B cell (primary cell): ENCODE measurements around the gene CBARP. TPM values are rescaled to one million over a fixed set of nuclear protein-coding genes. Genes with fewer than 3 reads are reported as not detected.

Experiments
- ATAC-seq: fragments of 200-7000 bp; cut with Tn5 transposase; one replicate; pipeline ENCODE4 v1.10.0; 2021; ENCODE audit warnings: low read depth, mild to moderate bottlenecking, moderate number of reproducible peaks, moderate library complexity
- CTCF ChIA-PET: fragments of 350-600 bp; sonication (Branson Sonifier 250); formaldehyde crosslinking; loops from one replicate; lab custom pipeline; 2021; ENCODE audit warnings: antibody characterized with exemption, inconsistent platforms; lab: Charles Lee
- POLR2A ChIA-PET: fragments of 350-600 bp; sonication (Branson Sonifier 250); formaldehyde crosslinking; loops from one replicate; lab custom pipeline; 2021; ENCODE audit warnings: antibody characterized with exemption; lab: Charles Lee
- DNase-seq: peaks from one replicate; pipeline ENCODE4 v3.0.0; 2013
- H2AFZ ChIP-seq: 2 replicates; pipeline ENCODE4 v1.6.1; 2012; ENCODE audit warnings: mild to moderate bottlenecking, low read depth, low read length; ENCODE audit not compliant: insufficient read depth, poor library complexity, severe bottlenecking
- H3K27ac ChIP-seq, 2 donors: 1 replicate in 1 of 2; 2 replicates in 1 of 2; pipeline ENCODE4 v1.5.1; 2012 to 2013; ENCODE audit warnings: low read length in 2 of 2, mild to moderate bottlenecking in 2 of 2, moderate library complexity in 1 of 2
- H3K27me3 ChIP-seq, 4 experiments: fragments of 200-600 bp in 1 of 4; sonication (generic) in 1 of 4; replicated peaks in 1 of 4; 1 replicate in 2 of 4; 2 replicates in 2 of 4; pipeline versions ENCODE4 v1.6.1 to v1.7.0; 2013 to 2016; ENCODE audit warnings: low read length in 3 of 4, mild to moderate bottlenecking in 2 of 4, mixed read lengths in 1 of 4, moderate library complexity in 1 of 4; ENCODE audit not compliant: insufficient read depth in 4 of 4, control insufficient read depth in 3 of 4; ENCODE audit errors: control extremely low read depth in 1 of 4
- H3K36me3 ChIP-seq, 2 experiments: replicated peaks in 1 of 2; 1 replicate in 1 of 2; 2 replicates in 1 of 2; pipeline versions ENCODE4 v1.6.1 to v1.7.1; 2013; ENCODE audit warnings: low read length in 1 of 2; ENCODE audit not compliant: insufficient read depth in 2 of 2, control insufficient read depth in 1 of 2; ENCODE audit errors: control extremely low read depth in 1 of 2, extremely low read depth in 1 of 2
- H3K4me1 ChIP-seq, 2 donors: fragments of 200-600 bp in 1 of 2; sonication (generic) in 1 of 2; 1 replicate in 1 of 2; 2 replicates in 1 of 2; pipeline versions ENCODE4 v1.5.1 to v1.6.1; 2013 to 2017; ENCODE audit warnings: low read length in 2 of 2; ENCODE audit not compliant: control insufficient read depth in 2 of 2, insufficient read depth in 2 of 2
- H3K4me2 ChIP-seq: replicated peaks from 2 replicates; pipeline ENCODE3; 2012; ENCODE audit warnings: mild to moderate bottlenecking, low read depth, low read length; ENCODE audit not compliant: poor library complexity, severe bottlenecking
- H3K4me3 ChIP-seq, 5 experiments: fragments of 200-600 bp in 1 of 5; sonication (generic) in 1 of 5; 1 replicate in 3 of 5; 2 replicates in 2 of 5; pipeline versions ENCODE4 v1.5.1 to v1.7.0; 2011 to 2016; ENCODE audit warnings: low read length in 4 of 5, mild to moderate bottlenecking in 4 of 5, low read depth in 2 of 5, control low read depth in 1 of 5, moderate library complexity in 1 of 5; ENCODE audit not compliant: insufficient read depth in 1 of 5; ENCODE audit errors: control extremely low read depth in 1 of 5, extremely low read depth in 1 of 5
- H3K79me2 ChIP-seq: fragments of 200-600 bp; sonication (generic); one replicate; pipeline ENCODE4 v1.6.0; 2016; ENCODE audit warnings: low read length; ENCODE audit not compliant: control insufficient read depth, insufficient read depth
- H3K9ac ChIP-seq: fragments of 200-600 bp; sonication (generic); 2 replicates; pipeline ENCODE4 v1.6.1; 2017; ENCODE audit warnings: mild to moderate bottlenecking, low read length, moderate library complexity
- H3K9me3 ChIP-seq, 3 donors: one replicate each; pipeline versions ENCODE4 v1.6.1 to v1.7.1; 2013; ENCODE audit warnings: low read length in 2 of 3; ENCODE audit not compliant: control insufficient read depth in 2 of 3, insufficient read depth in 1 of 3; ENCODE audit errors: control extremely low read depth in 1 of 3
- H4K20me1 ChIP-seq: 2 replicates; pipeline ENCODE4 v1.6.0; 2012; ENCODE audit warnings: mild to moderate bottlenecking, low read length; ENCODE audit not compliant: insufficient read depth, control insufficient read depth, poor library complexity, severe bottlenecking
- H3K27ac Mint-ChIP-seq: one replicate; pipeline ENCODE4 v1.8.0; 2021; ENCODE audit warnings: mixed read lengths
- H3K27me3 Mint-ChIP-seq: one replicate; pipeline ENCODE4 v1.8.0; 2021; ENCODE audit warnings: mixed read lengths
- H3K4me1 Mint-ChIP-seq: one replicate; pipeline ENCODE4 v1.8.0; 2021; ENCODE audit warnings: mixed read lengths
- H3K4me3 Mint-ChIP-seq: one replicate; pipeline ENCODE4 v1.8.0; 2021; ENCODE audit warnings: mixed read lengths
- H3K9me3 Mint-ChIP-seq: one replicate; pipeline ENCODE4 v1.8.0; 2022; ENCODE audit warnings: mixed read lengths; ENCODE audit not compliant: insufficient read depth
- CTCF ChIP-seq: fragments of 200-600 bp; IDR thresholded peaks from one replicate; pipeline ENCODE4 v1.8.0; 2022; ENCODE audit warnings: antibody characterized with exemption, mild to moderate bottlenecking
- EZH2 ChIP-seq: IDR thresholded peaks from 2 replicates; pipeline ENCODE4 v1.6.1; 2012; ENCODE audit warnings: borderline replicate concordance, low read depth, mild to moderate bottlenecking, moderate library complexity, low read length; ENCODE audit not compliant: insufficient read depth, poor library complexity, severe bottlenecking
- WGBS: methylation state at CpG from one replicate; pipeline ENCODE4 v1.1.5; 2013; ENCODE audit warnings: missing lambda C conversion rate; ENCODE audit not compliant: insufficient coverage; 5-methylcytosine and 5-hydroxymethylcytosine counted together
- intact Hi-C: fragments of 100-400 bp; cut with micrococcal nuclease; formaldehyde crosslinking; loops from one replicate; pipeline ENCODE4 v1.10.0; 2022
- polyA plus RNA-seq: library from polyadenylated mRNA; depleted of rRNA; stranded (reverse); fragments of >200 nt; gene quantifications from 2 replicates; pipeline ENCODE4 v1.2.3, GENCODE V29; 2012
- total RNA-seq, 2 donors: library from RNA; stranded (reverse); fragments of 120-200 nt in 1 of 2; gene quantifications; 1 replicate in 1 of 2; 2 replicates in 1 of 2; pipeline versions ENCODE4 v1.2.3 to v1.2.4, GENCODE V29; 2013 to 2022

CBARP gene
- total and polyA plus RNA-seq, 2 donors (not counting 1 experiment from before 2014, with no cell fraction given), result not detected

- Histone ChIP-seq H3K4me3 (peak overlapping the region in 4 of 5 experiments; percentile 72 to 92 (median 88)), H3K27ac (peak overlapping the region; percentile 72 to 87), H3K79me2 (peaks cover 47% of the 10 kb centered on the region), H3K27me3 (no peaks in the 10 kb centered on the region), H3K4me2 (peak overlapping the region; percentile 98), H3K9ac (peak overlapping the region; percentile 86), H4K20me1 (peaks cover 48% of the 10 kb centered on the region), H2AFZ (no peak overlapping the region), H3K36me3 (peaks cover 0 to 22% of the 10 kb centered on the region in 2 experiments), H3K4me1 (peaks cover 29 to 56% of the 10 kb centered on the region in 2 donors), H3K9me3 (no peaks in the 10 kb centered on the region)
- Mint-ChIP-seq H3K4me3 (peak overlapping the region; percentile 86), H3K4me1 (peaks cover 31% of the 10 kb centered on the region), H3K27me3 (no peaks in the 10 kb centered on the region), H3K9me3 (no peaks in the 10 kb centered on the region), H3K27ac (peak overlapping the region; percentile 92)
- TF ChIP-seq EZH2, result no peak
- TF ChIP-seq CTCF, result no peak
- intact Hi-C loops, result loop anchor here (1.0 to 10.0 kb wide), 5 partner anchors 11 to 1935 kb away; partner anchors contain the start of genes CNN2, NCLN, RNU6-2 and TMEM259
- no peak for DNase-seq
- ChIA-PET CTCF (interaction anchor here (2.3 kb wide), 1 partner anchor 17 kb away, joined by 31 read pairs; no protein-coding TSS in a partner anchor), POLR2A (interaction anchor here (1.0 to 2.5 kb wide), 3 partner anchors 9 to 15 kb away, joined by 7 to 33 read pairs (median 10); no protein-coding TSS in a partner anchor)
- WGBS, result under 1% methylated on average over 67 of the region's 67 CpGs
- ATAC-seq, result no peak
Measured at GRCh38 chr19:1249990-1250436, 12.2 kb upstream of the CBARP start.
